ENCODE data around the gene PDS5B.

The PDS5B gene

DNA sequence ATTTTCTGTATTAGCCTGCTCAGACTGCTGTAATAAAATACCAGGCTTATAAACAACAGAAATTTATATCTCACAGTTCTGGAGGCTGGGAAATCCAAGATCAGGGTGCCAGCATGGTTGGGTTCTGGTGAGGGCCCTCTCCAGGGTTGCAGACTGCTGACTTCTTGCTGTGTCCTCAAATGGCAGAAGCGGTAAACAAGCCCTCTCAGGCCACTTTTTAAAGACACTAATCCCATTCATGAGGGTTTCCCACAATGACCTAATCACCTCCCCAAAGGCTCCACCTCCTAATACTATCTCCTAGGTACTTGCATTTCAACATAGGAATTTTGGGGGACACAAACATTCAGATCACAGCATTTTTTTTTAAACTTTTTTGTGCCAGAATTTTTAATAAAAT, 159.3 kb downstream of the PDS5B start:
- TF ChIP-seq ZNF274 (IDR thresholded peaks at IDR 0.05; ENCODE audit: low read depth, low read length): no peak
- no peak overlapping the region for H3K4me3 ChIP-seq (ENCODE audit: low read length)

DNA sequence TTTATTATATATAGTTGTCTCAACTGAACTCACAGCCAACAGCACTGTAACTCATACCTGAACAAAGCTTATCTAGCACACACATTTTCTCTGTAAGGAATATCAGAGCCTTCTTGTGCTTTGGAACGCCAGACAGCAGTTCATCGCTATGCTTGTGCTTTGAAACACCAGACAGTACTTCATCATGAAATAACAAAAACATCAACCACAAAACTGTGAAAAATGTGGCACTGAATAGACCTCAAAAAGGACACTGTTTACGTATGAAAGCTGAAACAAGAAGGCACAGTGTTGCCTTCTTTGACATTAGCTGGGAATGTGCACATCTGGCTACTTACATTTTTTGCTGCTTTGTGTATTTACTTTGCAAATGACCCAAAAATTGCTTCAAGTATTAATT, 160.2 kb downstream of the PDS5B start:
- TF ChIP-seq ZNF274 (IDR thresholded peaks at IDR 0.05; ENCODE audit: low read depth, low read length): no peak
- no peak overlapping the region for H3K4me3 ChIP-seq (ENCODE audit: low read length)

DNA sequence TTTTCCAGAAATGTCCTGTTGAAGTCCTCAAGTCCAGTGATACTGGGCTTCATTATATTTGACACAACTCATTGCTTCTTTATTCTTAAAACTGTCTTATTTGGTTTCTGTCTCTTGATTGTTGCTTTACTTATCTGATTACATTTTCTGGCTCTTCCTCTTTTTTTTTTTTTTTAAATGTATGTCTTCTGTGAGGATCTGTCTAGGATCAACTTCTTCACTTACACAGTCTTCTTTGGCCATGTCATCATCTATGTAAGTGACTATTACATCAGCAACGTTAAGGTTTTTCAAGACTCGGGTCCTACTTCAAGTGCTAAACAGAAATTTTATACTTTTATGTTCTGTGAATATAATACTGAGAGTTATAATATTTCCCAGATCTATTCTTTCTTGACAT, 162.1 kb downstream of the PDS5B start:
- H3K4me3 ChIP-seq (ENCODE audit: low read length): no peak overlapping the region
- TF ChIP-seq ZNF274 (IDR thresholded peaks at IDR 0.05; ENCODE audit: low read depth, low read length): no peak

DNA sequence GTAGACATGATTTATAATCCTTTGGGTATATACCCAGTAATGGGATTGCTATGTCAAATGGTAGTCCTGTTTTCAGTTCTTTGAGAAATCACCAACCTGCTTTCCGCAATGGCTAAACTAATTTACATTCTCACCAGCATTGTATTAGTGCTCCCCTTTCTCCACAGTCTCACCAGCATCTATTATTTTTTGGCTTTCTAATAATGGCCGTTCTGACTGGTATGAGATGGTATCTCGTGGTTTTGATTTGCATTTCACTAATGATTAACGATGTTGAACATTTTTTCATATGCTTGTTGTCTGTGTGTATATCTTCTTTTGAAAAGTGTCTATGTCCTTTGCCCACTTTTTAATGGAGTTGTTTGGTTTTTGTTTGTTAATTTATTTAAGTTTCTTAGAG, 165.1 kb downstream of the PDS5B start:
- no peak overlapping the region for H3K4me3 ChIP-seq (ENCODE audit: low read length)
- TF ChIP-seq ZNF274 (IDR thresholded peaks at IDR 0.05; ENCODE audit: low read depth, low read length): no peak

DNA sequence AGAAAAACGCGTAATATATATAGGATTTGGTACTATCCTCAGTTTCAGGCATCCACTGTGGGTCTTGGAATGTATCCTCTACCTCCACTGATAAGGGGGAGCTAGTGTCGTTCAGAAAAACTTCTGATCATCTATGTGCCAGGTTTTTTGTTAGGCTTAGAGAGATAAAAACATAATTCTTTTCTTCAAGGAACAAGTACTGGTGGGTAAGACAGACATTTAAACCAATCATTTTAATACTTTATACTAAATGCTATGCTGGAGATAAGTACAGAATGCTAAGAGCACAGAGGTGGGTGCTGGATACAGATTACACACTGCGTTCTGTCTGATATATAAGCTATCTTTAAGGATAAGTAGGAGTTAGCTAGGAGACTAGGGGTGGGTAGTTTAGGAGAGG, 166.1 kb downstream of the PDS5B start:
- H3K4me3 ChIP-seq (ENCODE audit: low read length): no peak overlapping the region
- TF ChIP-seq ZNF274 (IDR thresholded peaks at IDR 0.05; ENCODE audit: low read depth, low read length): no peak

DNA sequence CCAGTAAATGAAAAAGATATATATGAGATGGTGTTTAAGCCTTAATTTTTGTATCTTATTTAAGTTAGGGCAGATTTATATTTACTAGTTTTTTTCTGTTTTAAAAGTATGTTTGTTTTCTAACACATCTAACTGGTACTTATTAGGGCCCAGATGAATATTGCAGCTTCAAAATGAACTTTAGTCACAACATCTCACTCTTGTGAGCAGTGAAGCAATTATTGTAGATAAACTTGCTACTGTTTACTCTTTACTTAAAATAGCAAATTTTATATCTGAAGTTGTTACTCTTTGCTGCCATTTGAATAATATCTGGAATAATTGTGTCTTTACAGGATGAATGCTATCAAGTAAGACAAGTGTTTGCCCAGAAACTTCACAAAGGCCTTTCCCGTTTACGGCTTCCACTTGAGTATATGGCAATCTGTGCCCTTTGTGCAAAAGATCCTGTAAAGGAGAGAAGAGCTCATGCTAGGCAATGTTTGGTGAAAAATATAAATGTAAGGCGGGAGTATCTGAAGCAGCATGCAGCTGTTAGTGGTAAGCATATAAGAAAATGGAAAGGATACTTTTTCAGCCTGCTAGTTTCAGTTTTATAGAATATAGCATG, 166.8 kb downstream of the PDS5B start:
- TF ChIP-seq ZNF274 (IDR thresholded peaks at IDR 0.05; ENCODE audit: low read depth, low read length): no peak
- no peak overlapping the region for H3K4me3 ChIP-seq (ENCODE audit: low read length)

DNA sequence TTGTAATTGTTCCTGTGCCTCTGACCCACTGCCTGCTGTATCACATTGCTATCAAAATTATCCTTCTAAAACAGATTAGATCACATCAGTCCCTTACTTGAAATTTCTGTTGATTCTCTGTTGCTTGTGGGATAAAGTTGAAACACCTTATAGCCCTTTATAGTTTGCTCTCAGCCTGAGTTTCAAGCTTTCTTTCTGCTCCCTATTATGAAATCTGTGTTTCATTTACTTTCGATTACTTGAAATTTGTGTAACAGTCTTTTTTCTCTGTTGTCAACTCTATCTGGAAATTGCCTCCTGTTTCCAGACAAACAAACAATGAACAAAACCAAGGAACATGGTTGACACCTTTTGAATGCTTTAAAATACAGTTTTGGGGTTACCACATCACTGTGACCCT, 167.9 kb downstream of the PDS5B start:
- no peak overlapping the region for H3K4me3 ChIP-seq (ENCODE audit: low read length)
- TF ChIP-seq ZNF274 (IDR thresholded peaks at IDR 0.05; ENCODE audit: low read depth, low read length): no peak

DNA sequence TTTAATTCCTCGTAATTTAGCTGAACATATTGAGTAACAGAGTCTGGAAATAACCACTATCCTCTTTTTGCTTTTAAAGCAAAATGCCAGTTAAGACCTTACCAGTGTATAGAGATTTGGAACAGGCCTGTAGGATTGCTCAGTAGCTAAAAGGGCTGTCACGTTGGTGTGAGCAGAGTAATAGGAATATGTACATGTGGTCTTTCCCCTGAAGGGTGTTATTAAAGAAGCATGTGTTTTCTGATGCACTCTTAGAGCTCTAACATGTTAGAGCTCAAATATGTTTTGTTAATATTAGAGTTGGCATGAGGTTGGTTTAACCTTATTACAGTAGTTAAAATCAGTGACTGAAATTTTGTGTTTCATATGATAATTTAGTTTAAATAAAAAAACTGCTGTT, 172.9 kb downstream of the PDS5B start:
- no peak for TF ChIP-seq ZNF274 (IDR thresholded peaks at IDR 0.05; ENCODE audit: low read depth, low read length)
- no peak overlapping the region for H3K4me3 ChIP-seq (ENCODE audit: low read length)

DNA sequence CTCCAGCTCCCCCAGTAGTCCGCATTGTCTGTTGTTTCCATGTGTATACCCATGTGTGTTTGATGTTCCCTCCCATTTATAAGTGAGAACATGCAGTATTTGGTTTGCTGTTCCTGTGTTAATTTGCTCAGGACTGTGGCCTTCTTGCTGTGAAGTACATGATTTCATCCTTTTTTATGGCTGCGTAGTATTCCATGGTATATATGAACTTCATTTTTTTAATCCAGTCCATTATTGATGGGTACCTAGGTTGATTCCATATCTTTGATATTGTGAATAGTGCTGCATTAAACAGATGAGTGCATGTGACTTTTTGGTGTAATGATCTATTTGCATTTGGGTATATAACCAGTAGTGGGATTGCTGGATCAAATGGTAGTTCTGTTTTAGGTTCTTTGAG, 175.2 kb downstream of the PDS5B start:
- TF ChIP-seq ZNF274 (IDR thresholded peaks at IDR 0.05; ENCODE audit: low read depth, low read length): no peak
- H3K4me3 ChIP-seq (ENCODE audit: low read length): no peak overlapping the region

DNA sequence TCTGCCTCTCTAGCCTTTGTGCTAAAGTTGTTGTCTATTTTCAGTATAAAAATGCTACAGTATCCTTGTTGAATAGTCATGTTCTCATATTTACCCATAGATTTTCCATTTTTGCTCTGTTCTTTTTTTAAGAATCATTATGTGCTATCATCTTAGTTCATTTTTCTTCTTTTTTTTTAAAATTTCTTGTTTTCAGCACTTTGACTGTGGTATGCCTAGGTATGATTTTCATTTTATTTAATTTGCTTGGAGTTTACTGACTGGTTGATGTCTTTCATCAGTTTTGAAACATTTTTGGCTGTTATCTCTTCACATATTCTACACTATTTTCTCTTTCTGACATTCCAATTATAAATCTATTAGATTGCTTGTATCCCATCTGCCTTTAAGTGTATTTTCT, 192.9 kb downstream of the PDS5B start:
- TF ChIP-seq ZNF274 (IDR thresholded peaks at IDR 0.05; ENCODE audit: low read depth, low read length): no peak
- H3K4me3 ChIP-seq (ENCODE audit: low read length): no peak overlapping the region

DNA sequence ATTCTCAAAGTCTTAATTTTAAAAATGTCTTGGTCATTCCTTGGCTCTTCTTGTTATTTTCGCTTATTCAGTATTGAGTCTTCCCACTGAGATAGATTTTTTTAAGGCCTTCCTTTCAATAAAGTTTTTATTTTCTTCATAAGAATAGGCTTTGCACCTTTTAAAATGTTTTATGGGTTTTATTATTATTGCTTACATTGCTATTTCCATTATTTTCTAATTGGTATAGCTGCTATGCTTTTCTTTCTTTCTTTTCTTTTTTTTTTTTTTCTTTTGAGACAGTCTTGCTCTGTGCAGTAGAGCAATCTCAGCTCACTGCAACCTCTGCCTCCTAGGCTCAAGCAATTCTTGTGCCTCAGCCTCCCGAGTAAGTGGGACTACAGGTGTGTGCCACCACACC, 195.7 kb downstream of the PDS5B start:
- H3K4me3 ChIP-seq (ENCODE audit: low read length): no peak overlapping the region
- no peak for TF ChIP-seq ZNF274 (IDR thresholded peaks at IDR 0.05; ENCODE audit: low read depth, low read length)

DNA sequence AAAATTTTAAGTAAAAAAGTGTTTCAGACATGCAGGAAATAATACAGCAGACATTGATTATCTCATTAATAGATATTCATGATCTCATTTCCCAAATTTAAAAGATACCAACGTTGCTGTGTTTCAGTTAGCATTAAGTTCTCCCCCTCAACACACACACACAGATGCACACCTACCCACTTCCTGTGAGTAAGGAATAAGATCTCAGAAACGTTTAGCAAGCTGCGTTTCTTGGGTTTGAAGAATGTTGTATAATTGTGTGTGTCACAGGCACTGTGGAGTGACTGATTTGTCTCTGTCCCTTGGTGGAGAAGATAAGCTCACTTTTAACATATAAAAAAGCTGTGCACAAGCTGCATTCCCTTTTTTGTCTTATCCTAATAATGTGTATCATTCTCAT, 196.8 kb downstream of the PDS5B start:
- TF ChIP-seq ZNF274 (IDR thresholded peaks at IDR 0.05; ENCODE audit: low read depth, low read length): no peak
- H3K4me3 ChIP-seq (ENCODE audit: low read length): no peak overlapping the region

DNA sequence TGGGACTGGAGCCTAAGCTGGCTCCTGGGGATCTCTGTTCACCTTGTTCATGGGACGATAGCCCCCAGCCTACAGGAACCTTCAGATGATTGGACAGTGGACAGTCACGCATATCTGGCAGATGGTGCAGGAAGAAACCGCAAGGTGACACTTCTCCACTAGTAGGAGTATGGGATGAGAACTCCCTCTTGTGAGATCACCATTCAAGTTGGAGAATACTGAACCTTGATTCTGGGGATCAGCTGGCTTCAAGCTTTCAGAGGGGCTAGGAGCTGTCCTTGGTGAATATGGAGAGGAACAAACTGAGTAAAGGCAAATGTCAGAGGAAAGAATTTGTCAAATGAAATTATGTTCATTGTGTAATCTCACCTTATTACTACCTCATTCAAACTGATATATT, 204.5 kb downstream of the PDS5B start:
- TF ChIP-seq ZNF274 (IDR thresholded peaks at IDR 0.05; ENCODE audit: low read depth, low read length): no peak
- no peak overlapping the region for H3K4me3 ChIP-seq (ENCODE audit: low read length)

DNA sequence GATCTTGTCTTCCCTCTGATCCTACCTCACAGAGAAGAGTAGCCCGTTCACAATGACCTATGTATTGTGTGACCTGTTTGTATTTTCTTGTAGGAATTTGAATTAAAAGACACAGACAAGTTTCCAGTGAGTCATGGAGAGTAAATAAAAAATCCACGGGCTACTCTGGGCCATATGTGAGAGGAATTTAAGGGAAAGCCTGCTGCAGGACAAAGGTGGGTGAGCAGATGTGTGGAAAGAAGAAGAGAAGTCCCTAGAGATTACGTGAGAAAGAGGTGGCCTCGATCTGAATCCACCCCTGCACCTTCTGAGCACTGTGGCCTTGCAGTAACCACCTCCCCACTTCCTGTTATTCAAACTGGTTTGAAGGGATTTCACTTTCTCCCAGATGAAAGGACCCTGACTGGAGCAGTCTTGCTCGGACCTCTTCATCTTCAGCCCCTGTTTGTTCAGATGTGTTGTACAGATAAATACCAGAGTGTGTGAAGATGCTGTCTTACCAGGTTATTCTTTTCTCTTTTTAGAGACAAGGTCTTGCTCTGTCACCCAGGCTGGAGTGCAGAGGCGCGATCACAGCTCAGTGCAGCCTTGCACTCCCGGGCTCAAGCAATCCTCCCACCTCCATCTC, 205.4 kb downstream of the PDS5B start:
- H3K4me3 ChIP-seq (ENCODE audit: low read length): no peak overlapping the region
- no peak for TF ChIP-seq ZNF274 (IDR thresholded peaks at IDR 0.05; ENCODE audit: low read depth, low read length)

DNA sequence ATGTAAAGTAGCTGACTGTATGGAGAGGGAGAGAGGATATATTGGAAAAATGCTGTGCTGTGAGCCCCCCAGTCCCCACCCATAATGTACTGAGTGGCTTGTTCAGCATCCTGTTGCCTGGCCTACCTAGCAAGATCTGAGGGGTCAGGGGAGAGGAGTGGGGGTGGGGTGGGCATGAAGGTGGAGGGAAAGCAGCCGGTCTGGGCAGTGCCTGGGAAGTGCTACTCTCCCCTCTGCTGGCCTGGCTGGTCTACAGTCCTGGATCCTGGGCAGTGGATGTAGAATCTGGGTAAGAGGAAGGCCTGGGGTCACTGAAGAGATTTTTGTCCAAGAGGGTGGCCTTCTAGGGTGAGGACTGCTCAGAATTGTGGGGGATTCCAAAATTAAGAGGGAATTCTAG, 210.5 kb downstream of the PDS5B start:
- TF ChIP-seq ZNF274 (IDR thresholded peaks at IDR 0.05; ENCODE audit: low read depth, low read length): no peak
- H3K4me3 ChIP-seq (ENCODE audit: low read length): no peak overlapping the region

DNA sequence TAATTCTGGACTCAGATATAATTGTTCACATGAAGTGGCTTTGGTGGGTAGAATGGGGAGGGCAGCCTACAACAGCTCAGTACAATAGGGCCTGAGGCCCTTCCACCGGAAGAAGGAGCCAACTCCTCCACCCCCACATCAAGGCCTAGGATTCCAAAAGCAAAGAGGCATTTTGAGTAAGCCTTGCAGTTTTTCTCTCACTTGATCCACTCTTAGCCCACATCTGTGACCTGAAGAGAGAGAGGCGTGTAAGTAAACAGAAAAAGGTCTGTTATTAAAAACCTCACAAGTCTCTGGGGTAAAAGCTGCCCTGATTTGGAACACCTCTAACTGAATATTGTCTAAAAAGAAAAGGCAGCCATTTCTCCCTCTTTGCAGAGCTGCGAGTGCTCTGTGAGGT, 215.9 kb downstream of the PDS5B start:
- no peak for TF ChIP-seq ZNF274 (IDR thresholded peaks at IDR 0.05; ENCODE audit: low read depth, low read length)
- H3K4me3 ChIP-seq (ENCODE audit: low read length): no peak overlapping the region

Data from GM08714 (cell line).